HG03439 (cell line): Measurements from ENCODE around the gene VEZF1.
A peak's percentile ranks its signal among the peaks of the same experiment; 100 is the strongest.
"Not testable (repeated sequence)": the region's sequence is repeated elsewhere in the genome, so short reads cannot be mapped to it uniquely, and the experiment has no call there.

Experiments used
- ATAC-seq: cut with Tn5 transposase; IDR thresholded peaks from one replicate; pipeline ENCODE4 v1.9.1; 2021; ENCODE audit warnings: mild to moderate bottlenecking, moderate library complexity; ENCODE audit not compliant: unreplicated experiment

The VEZF1 gene

DNA sequence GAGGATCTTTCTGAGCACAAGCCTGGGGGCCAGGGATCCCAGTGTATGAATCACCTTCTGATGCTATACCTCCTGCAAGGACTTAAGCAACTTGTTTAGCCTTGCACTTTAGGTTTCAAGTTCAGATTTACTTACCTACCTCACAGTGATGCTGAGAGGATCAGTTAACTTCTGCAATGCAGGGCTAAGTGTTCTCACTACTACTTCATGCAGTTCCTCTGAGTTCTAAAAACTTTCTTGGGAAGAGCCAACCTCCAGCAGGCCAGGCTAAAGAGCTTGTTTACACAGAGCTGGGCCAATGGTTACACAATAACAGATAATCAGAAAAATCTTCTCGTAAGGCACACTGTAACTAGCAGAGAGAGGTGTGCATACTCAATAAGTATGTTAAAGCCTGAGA lies 13.0 kb downstream of the VEZF1 start:
- ATAC-seq = no peak

DNA sequence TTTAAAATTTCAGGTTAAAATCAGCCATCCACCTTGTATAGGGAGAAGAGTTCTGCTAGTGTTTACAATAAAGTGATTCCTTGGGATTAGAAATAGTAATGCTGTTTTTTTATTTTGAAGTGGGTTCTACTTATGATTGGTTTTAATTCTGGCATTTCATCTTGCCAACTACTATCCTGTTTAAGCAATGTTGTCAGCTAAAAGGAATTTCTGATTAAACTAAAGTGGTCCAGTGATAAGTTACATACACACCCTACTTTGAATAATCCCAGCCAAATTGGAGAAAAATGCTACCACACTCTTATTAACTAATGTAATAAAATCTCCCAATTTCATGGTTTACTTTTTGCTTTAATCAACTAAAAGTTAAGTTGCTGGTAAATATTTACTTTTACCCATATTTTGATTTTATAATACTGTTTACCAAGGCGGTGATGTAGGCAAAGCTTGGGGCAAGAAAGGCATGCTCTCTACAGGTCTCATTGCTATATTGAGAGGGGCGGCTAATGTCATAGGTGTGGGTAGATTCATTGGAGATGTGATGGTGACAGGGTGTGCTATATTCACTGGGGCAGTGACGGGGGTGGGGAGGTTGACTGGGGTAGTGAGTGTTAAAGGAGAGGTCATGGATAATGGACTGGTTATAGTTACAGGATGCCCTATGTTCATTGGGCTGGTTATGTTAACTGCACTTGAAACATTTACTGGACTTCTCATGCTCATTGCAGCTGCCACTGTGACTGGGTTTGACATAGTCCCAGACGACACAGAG lies 13.8 kb downstream of the VEZF1 start:
- ATAC-seq = not testable (repeated sequence)

DNA sequence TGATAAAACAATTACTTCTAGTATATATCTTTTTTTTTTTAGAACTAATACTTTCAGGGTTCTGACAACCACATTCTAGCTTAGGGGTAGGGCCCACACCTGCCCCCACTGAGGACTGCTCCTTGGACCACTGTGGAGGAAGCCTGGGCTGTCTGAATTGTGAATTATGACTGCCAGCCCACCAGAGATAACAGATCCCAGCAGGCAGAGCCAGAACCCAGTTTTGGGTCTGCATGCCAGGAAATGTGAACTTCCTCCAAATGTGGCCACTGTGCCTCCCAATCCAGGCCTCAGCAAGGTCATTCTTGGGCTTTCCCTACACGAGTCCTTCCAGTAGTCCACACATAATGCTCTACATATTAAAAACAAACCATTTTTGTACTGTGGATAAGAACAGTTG lies 15.9 kb downstream of the VEZF1 start:
- no peak for ATAC-seq

DNA sequence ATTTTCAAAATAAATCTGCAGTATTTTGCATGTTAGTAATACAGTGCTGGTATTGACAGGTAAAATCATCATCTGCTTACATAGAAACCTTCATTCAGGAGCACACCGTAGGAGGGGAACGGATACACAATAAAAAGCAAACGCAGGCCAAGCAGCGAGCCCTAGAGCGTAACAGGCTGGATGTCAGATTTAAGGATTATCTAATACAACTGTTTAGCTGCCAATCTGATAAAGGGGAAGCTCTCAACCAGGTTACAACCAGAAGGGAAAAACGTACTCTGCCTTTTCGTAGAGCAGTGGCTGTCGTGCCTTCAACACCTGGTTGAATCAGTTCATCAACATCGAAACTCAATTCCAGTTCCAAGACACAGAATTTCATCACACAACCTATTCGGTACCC lies 16.5 kb downstream of the VEZF1 start:
- ATAC-seq = no peak

DNA sequence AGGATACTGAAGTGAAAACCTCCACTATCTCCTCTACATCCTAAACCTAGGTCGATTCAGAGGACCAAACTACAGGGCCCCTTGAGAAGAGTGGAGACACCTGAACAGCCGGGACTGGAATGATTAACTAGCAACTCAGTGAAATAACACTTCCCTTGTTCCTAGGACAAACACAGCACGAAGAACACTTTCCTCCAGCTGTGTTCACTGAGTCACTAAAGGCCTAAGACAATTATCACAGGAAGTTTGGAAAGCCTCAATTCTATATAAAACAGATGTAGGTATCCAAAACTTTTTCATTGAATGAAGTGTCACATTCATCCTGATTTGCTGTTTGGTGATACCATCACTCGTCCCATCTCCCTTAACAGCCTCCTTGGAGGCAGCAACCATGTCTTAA lies 17.3 kb downstream of the VEZF1 start:
- no peak for ATAC-seq

DNA sequence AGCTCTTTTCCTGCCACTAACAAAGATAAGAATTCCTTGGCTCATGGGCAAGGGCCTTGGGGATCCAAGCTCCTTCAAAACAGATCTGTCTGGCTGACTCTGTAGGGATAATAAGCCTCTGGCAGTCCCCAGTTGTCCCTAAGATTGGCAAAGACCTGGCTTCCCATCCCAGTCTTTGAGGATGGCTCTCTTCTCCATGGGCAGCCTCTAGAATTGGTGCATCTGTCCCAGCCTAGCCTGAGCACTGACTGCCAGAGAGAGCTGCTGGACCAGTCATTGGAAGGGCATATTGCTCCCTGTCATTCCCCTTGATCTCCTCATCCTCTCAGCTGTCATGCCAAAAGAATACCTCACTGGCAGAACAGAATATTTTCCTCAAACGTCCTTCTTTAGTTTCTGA lies 19.6 kb downstream of the VEZF1 start:
- no peak for ATAC-seq

DNA sequence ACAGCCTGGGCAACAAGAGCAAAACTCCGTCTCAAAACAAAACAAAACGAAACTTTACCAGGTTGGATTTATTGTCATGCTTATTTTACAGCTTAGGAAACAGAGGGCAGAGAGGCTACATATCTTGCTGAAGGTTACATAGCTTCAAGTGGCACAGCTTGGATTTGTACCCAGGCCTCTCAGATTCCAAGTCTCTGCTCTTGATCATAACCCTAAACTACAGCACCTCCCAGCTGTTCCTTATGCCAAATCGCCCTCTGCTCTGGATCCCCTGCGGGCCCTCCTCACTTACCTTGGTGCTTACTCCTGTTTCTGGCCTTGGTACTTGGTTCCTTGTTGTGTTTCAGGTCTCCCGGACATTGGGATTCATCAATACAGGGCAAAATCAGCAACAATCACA lies 21.2 kb downstream of the VEZF1 start:
- ATAC-seq = no peak

DNA sequence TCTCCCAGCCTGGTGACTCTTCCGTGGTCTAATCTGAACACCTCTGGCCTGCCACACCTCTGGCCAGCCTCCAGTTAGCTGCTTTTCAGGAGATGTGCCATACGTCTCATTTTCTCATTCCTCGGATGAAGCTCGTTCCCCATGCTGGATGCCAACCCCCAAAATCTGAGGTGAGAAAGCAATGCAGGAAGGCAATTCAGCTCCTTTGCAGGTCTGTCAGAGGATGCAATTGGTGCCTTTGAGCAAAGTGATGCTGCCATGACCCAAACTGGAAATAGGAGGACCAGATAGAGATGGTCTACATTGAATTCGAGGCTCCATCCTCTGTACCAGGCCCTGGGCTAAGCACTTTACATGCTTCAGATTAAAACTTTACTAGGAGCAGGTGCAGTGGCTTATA lies 21.8 kb downstream of the VEZF1 start:
- ATAC-seq = no peak

DNA sequence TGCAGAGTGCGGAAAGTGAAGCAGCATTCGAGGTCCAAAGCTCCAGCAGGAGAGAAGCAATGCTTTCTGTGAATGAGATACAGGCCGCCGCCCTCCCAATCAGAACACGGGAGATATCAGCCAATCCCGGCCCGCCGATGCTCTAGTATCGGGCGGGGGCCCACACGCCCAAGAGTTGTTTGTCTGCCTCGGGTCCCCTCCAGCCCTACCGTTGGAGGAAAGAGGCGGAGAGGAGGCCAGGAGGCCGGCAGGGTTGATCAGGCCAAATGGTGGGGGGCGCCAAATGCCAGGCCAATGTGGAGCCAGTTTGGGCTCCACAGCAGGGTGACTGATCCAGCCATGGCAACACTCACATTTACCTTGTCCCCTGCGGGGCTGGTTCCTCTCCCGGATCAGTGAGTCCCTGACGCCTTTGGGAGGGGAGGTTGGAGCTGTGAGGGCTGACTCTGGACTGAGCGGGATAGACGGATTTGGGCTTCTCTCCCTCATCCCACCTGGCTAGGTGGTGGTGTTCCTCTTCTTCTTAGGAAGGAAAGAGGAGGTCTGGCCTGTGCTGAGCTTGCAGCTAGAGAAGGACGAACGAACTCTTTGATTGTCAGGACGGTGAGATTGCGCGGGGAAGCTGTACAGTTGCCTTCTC lies 22.4 kb downstream of the VEZF1 start:
- ATAC-seq = no peak

DNA sequence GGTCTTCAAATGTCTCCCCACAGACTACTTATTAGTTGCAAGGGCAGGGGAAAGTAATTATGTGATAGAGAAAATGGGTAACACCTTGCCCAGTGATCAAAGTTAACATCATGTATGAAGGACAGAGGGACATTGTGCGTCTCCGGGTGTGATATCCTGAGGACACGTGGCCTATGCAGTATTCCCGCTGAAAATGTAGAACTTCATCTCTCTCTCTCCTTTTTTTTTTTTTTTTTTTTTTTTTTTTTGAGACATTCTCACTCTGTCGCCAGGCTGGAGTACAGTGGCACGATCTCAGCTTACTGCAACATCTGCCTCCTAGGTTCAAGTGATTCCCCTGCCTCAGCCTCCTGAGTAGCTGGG lies 24.9 kb downstream of the VEZF1 start:
- ATAC-seq = no peak

DNA sequence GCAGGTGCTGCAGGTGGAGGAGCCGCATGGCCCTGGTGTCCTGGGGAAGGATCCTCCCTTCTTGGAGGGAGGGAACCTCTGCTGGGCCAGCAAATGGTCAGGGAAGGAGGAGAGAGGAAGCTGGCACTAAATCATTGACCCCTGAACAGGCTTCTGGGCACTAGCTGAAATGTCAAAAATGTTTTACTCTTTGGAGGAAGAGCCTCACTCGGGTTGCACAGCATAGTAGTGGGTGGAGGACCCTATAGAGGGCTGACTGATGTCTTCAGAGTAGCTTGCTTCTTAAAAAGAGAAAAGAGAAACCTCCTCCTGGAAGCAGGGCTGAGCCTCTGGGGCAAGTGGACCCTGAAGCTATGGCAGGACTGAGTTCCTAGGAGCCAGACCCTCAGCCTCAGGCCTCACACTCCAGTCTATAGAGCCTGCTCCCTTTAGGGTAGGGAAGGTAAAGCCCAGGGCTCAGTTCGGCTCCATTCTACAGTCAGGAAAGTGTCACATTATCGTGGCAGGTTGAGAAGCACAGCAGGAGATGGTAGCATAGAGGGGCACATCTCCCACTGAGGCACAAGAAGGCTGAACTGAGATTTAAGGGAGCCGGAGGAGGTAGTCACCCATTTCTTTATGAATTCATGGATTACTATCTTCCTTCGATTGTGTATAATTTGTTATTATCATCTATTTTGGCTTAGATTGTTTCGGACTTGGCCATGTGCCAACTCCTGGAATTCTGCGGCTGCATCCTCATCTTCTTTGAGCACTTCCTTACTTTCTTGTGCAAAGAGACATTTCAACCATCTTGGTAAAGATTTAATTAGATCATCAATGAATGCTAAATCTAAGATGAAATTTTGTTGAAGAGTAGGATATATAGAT lies 25.5 kb downstream of the VEZF1 start:
- no peak for ATAC-seq

DNA sequence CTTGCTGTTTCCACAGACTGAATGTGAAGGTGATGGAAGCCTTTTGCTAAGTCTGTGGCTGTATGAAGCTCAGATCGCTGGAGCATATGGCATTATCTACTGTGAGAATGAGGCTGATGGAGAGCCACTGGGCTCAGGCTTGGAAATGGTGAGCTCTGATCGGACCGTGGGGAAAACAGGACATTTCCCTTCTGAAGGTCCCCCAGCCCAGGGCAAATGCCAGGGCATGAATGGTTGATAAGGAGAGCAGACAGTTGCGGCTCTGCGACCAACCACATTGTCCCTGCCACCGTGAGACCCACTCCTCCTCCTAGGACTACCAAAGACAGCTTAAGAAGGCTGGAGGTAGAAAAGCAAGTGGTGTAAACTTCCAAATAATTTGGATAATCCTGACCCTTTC lies 28.1 kb downstream of the VEZF1 start:
- no peak for ATAC-seq

DNA sequence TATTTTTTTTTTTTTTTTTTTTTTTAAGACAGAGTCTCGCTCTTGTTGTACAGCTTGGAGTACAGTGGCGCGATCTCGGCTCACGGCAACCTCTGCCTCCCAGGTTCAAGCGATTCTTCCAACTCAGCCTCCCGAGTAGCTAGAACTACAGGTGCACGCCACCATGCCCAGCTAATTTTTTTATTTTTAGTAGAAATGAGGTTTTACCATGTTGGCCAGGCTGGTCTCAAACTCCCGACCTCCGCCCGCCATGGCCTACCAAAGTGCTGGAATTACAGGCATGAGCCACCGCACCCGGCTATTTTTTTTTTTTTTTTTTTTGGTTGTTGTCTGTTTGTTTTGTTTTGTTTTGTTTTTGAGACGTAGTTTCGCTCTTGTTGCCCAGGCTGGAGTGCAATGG lies 29.7 kb downstream of the VEZF1 start:
- not testable (repeated sequence) for ATAC-seq

DNA sequence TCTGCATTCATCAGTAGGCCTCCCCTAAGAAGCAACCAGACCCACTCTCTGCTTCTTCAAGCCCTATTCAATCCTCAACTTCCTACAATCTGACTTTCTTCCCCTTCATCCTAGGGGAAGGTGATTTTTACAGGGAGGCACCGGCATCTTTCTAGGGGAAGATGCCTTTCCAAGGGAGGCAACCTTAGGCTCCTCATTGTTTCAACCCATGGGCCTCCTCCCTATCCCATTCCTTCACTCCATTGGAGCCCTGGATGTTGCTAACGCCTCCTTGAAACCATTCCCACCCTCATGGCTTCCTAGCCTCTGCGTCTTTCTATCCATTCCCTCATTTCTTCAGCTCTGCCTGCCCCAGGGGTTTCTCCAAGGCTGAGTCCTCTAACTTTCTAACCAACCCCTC lies 30.2 kb downstream of the VEZF1 start:
- no peak for ATAC-seq

DNA sequence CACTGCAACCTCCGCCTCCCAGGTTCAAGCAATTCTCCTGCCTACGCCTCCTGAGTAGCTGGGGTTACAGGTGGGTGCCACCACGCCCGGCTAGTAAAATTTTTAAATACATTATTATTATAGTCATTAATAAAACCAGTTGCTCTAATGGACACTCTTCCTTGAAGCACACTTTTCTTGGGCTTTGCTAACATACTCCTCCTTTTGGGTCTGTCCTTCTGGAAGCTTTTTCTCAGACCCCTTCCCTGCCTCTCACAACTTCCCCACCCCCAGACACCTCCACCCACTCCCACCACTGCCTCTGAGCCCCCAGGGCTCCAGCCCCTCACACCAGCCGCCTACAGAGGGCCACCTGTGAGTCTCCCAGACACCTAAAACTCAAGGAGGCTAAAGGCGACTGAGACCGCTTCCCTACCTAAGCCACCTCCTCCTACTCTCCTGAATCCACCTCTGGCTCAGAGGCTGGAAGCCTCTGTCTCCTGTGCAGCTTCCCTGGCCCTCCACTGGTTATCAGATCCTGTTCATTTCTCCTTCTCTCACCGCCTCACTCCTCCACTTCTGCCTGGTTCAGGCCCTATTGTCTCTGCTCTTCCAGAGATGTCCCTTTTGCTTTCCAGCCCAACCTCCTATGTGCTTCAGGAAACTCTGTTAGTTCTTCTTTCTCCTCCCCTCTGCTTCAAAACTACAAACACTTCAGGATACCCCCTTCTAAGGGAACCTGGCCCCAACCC lies 30.8 kb downstream of the VEZF1 start:
- ATAC-seq = no peak

DNA sequence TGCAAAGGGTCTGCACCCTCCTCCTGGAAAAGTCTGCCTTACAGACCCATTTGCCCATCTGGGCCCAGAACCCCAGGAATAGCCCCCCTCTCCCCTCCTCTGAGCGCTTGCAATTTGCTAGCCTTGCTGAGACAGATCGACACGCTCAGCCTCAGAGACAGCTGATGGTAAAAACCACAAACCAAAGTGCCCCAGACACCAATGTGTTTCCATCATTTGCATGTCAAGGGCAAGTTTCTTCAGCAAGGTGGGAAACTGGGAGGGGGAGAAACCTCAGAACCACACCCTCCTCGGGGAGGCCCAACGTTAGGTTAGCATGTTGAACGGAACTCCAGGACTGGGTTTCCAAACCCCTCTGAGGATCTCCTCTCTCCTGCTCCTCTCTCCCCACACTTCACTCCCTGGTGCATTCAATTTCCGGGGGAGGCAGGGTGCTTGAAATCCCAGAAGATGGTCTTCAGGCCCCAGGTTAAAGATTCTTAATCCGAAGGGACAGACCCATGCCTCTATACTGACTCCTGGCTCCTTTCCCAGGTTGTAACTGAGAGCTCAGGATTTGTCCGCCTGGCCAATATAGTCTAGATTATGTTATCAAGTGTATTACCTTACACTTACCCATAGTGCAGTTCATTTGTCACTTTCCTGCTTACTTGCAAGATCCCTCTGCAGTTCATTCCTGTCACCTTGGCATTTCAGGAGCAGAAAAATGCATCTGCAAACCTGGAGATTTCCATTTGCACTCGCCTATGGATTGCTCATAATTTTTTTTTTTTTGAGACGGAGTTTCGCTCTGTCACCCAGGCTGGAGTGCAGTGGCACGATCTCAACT lies 31.5 kb downstream of the VEZF1 start:
- peak; percentile 61 for ATAC-seq

DNA sequence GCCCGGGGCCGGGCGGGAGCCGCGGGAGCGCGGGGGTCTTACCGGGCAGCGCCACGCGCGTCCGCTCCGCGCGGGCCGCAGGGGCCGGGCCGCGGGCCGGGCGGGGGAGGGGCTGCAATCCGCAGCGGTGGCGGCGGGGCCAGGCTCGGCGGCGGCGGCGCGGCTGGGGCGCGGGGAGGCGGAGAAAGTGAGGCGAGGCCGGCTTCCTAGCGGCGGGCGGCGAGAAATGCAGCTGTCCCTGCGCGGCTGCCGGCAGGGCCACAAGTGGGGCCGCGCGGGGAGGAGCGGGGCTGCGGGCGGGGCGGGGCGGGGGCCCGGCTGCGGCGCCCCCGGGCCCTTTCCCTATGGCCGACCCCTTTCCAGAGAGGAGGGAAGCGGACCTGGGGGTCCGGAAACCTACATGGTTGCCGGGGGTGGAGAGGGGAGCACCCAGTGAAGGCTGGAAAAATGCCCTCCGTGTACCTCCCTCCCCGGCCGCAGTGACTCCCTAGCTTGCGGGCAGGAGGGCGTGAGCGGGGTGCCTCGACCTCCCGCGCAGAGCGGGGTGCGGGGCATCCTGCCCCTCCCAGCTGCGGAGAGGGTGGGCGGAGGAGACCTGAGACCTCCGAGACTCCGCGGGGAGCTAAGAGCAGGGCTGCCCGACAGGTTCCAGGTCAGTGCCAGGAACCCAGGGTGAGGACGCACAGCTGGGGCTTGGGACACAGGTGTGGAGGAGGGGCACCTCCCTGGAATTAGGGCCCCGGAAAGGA lies 32.7 kb downstream of the VEZF1 start, which contains the start of gene CUEDC1:
TSS of gene CUEDC1 (minus strand) at position 230 of the 749 bp plus-strand sequence. CDS start 69,848 bp downstream, outside the sequence.
- ATAC-seq = no peak

DNA sequence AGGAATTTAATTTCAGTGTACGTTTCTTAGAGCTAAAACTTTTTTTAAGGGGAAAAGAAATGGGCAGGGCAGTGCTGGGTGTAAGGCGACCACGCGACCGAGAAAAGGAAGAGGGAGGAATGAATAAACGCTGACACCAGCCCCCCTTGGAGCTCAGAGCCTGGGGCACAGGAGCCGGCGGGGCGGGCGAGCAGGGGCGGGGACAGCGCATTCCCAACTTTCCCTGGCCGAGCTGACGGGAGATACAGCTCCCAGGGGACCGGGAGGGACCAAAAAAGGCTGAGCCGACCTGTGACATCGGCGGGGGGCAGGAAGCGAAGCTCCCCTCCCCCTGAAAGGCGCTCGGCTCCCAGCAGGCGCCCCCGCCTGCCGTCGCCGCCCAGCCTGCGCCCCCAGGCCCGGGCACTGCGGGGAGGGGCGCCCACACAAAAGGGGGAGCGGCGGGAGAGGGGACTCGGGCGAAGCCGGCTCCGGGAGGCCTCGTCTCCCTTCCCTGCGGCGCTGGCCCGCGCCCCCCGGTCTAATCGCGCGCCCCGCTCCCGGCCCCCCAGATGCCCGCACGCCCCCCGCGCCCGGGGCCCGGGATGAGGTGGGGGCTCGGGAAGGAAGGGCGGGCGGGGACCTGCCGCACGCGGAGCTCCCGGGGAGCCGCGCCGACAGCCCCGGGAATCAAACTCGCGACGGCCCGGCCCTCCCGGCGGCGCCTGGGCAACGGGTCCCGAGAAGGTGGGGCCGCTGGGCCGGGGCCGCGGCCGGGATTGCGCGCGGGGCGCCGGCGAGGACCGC lies 33.5 kb downstream of the VEZF1 start:
- ATAC-seq = no peak
